Liver (tissue), 9 donors: ENCODE measurements around the gene JPH4. TPM values are rescaled to one million over a fixed set of nuclear protein-coding genes. Genes with fewer than 3 reads are reported as not detected.

Experiments
- DNase-seq: peaks from one replicate; pipeline ENCODE4 v3.0.0-alpha.2; 2017; ENCODE audit warnings: low spot score
- H3K27ac ChIP-seq, 2 donors: one replicate each; pipeline ENCODE4 v1.7.0; 2013; ENCODE audit warnings: inconsistent platforms in 2 of 2, low read length in 2 of 2, control low read depth in 1 of 2, low read depth in 1 of 2, mild to moderate bottlenecking in 1 of 2
- H3K27me3 ChIP-seq, 4 donors: one replicate each; pipeline versions ENCODE4 v1.6.1 to v1.7.0; 2013; ENCODE audit warnings: low read length in 3 of 4, inconsistent platforms in 1 of 4, mild to moderate bottlenecking in 1 of 4, moderate library complexity in 1 of 4; ENCODE audit not compliant: control insufficient read depth in 4 of 4, insufficient read depth in 4 of 4
- H3K36me3 ChIP-seq, 4 donors: one replicate each; pipeline versions ENCODE4 v1.6.1 to v1.7.0; 2013; ENCODE audit warnings: low read length in 3 of 4, mild to moderate bottlenecking in 3 of 4, low read depth in 1 of 4, moderate library complexity in 1 of 4; ENCODE audit not compliant: control insufficient read depth in 4 of 4, insufficient read depth in 3 of 4
- H3K4me1 ChIP-seq, 4 donors: one replicate each; pipeline versions ENCODE4 v1.6.1 to v1.7.0; 2013; ENCODE audit warnings: low read length in 3 of 4, mild to moderate bottlenecking in 3 of 4, moderate library complexity in 1 of 4; ENCODE audit not compliant: control insufficient read depth in 4 of 4, insufficient read depth in 4 of 4
- H3K4me3 ChIP-seq, 3 donors: one replicate each; pipeline versions ENCODE4 v1.6.1 to v1.7.0; 2013; ENCODE audit warnings: low read length in 3 of 3, control low read depth in 1 of 3, low read depth in 1 of 3, mild to moderate bottlenecking in 1 of 3
- H3K9ac ChIP-seq, 2 donors: one replicate each; pipeline ENCODE4 v1.7.0; 2013; ENCODE audit warnings: low read length in 2 of 2, mild to moderate bottlenecking in 2 of 2, moderate library complexity in 2 of 2, control low read depth in 1 of 2, low read depth in 1 of 2
- H3K9me3 ChIP-seq, 4 donors: one replicate each; pipeline versions ENCODE4 v1.6.1 to v1.7.0; 2013; ENCODE audit warnings: low read length in 3 of 4; ENCODE audit not compliant: control insufficient read depth in 4 of 4
- ATF3 ChIP-seq: IDR thresholded peaks from 2 replicates; pipeline ENCODE4 v1.6.1; 2016; ENCODE audit warnings: antibody characterized with exemption
- CTCF ChIP-seq: fragments of 150-350 bp; IDR thresholded peaks from 2 replicates; pipeline ENCODE4 v1.5.1; 2017; ENCODE audit warnings: improper control_type of control experiment, low read depth, low read length; ENCODE audit not compliant: missing input control
- EGR1 ChIP-seq, 2 donors: IDR thresholded peaks; 2 replicates each; pipeline ENCODE4 v1.6.1; 2016 to 2018; ENCODE audit warnings: antibody characterized with exemption in 2 of 2, low read depth in 2 of 2
- FOXA1 ChIP-seq: IDR thresholded peaks from 2 replicates; pipeline ENCODE4 v1.6.1; 2016; ENCODE audit warnings: antibody characterized with exemption
- FOXA2 ChIP-seq: IDR thresholded peaks from 2 replicates; pipeline ENCODE4 v1.6.1; 2016; ENCODE audit warnings: antibody characterized with exemption
- GABPA ChIP-seq, 2 donors: IDR thresholded peaks in 1 of 2; conservative IDR thresholded peaks in 1 of 2; 2 replicates each; pipeline ENCODE4 v1.6.1; 2016; ENCODE audit warnings: antibody characterized with exemption in 2 of 2, mild to moderate bottlenecking in 1 of 2, moderate library complexity in 1 of 2
- HNF4A ChIP-seq, 2 donors: conservative IDR thresholded peaks; 2 replicates each; pipeline ENCODE4 v1.6.1; 2016; ENCODE audit warnings: antibody characterized with exemption in 2 of 2, mild to moderate bottlenecking in 2 of 2
- HNF4G ChIP-seq: IDR thresholded peaks from 2 replicates; pipeline ENCODE4 v1.6.1; 2016; ENCODE audit warnings: antibody characterized with exemption
- JUND ChIP-seq, 2 donors: IDR thresholded peaks; 2 replicates each; pipeline ENCODE4 v1.6.1; 2016; ENCODE audit warnings: antibody characterized with exemption in 2 of 2
- MAX ChIP-seq: IDR thresholded peaks from 2 replicates; pipeline ENCODE4 v1.6.1; 2016; ENCODE audit warnings: antibody characterized with exemption
- NR2F2 ChIP-seq: IDR thresholded peaks from 2 replicates; pipeline ENCODE4 v1.6.1; 2016; ENCODE audit warnings: antibody characterized with exemption
- RAD21 ChIP-seq, 2 donors: IDR thresholded peaks; 2 replicates each; pipeline ENCODE4 v1.6.1; 2016; ENCODE audit warnings: antibody characterized with exemption in 2 of 2, mild to moderate bottlenecking in 2 of 2
- REST ChIP-seq: IDR thresholded peaks from 2 replicates; pipeline ENCODE4 v1.6.1; 2016; ENCODE audit warnings: antibody characterized with exemption, mild to moderate bottlenecking
- RXRA ChIP-seq, 2 donors: IDR thresholded peaks; 2 replicates each; pipeline ENCODE4 v1.6.1; 2017 to 2018; ENCODE audit warnings: antibody characterized with exemption in 2 of 2, mild to moderate bottlenecking in 1 of 2
- SP1 ChIP-seq: IDR thresholded peaks from 2 replicates; pipeline ENCODE4 v1.6.1; 2018; ENCODE audit warnings: antibody characterized with exemption, mild to moderate bottlenecking
- TAF1 ChIP-seq: conservative IDR thresholded peaks from 2 replicates; pipeline ENCODE4 v1.6.1; 2016; ENCODE audit warnings: antibody characterized with exemption, mild to moderate bottlenecking
- YY1 ChIP-seq: IDR thresholded peaks from 2 replicates; pipeline ENCODE4 v1.6.1; 2016; ENCODE audit warnings: antibody characterized with exemption, mild to moderate bottlenecking
- ZBTB33 ChIP-seq: IDR thresholded peaks from 2 replicates; pipeline ENCODE4 v1.6.1; 2016; ENCODE audit warnings: antibody characterized with exemption
- WGBS: extraction: QIAGEN DNeasy Blood & Tissue Kit; methylation state at CpG from one replicate; pipeline ENCODE4 v1.1.7; 2013; 5-methylcytosine and 5-hydroxymethylcytosine counted together
- polyA plus RNA-seq, 2 donors: library from polyadenylated mRNA; stranded (reverse) in 1 of 2; unstranded in 1 of 2; fragments of 200-250 nt in 1 of 2; fragments of >200 nt in 1 of 2; fragmentation: Nextera tagmentation in 1 of 2; extraction: Ambion mirVana in 1 of 2; gene quantifications; one replicate each; pipeline versions ENCODE4 v1.2.1 to v1.2.3, GENCODE V29; 2013 to 2015
- total RNA-seq, 2 donors: library from RNA; depleted of rRNA; stranded (reverse); fragments of >200 nt; gene quantifications; one replicate each; pipeline ENCODE4 v1.2.3, GENCODE V29; 2014
- donor health status: healthy.
- donor health status: healthy.
- donor health status: healthy.
- donor health status: healthy.
- donor health status: healthy.

Gene JPH4
- total and polyA plus RNA-seq, 4 donors, result 0.07 to 0.24 (median 0.16) TPM

GRCh38 chr14:23571701-23572523 is 6.7 kb downstream of the JPH4 start:
- Histone ChIP-seq H3K36me3 (no peaks in the 10 kb centered on the region), H3K9me3 (no peaks in the 10 kb centered on the region), H3K27me3 (peaks cover 0 to 6% (median under 1%) of the 10 kb centered on the region in 4 donors), H3K4me3 (no peak overlapping the region), H3K27ac (no peak overlapping the region), H3K4me1 (peaks cover 0 to 20% (median 13%) of the 10 kb centered on the region in 4 donors), H3K9ac (no peak overlapping the region)
- no peak for DNase-seq
- TF ChIP-seq GABPA (IDR thresholded peaks at IDR 0.05 in 1 of 2, conservative IDR thresholded peaks at IDR 0.05 in 1 of 2), result no peak
- no peak for TF ChIP-seq REST
- TF ChIP-seq NR2F2, result no peak
- TF ChIP-seq FOXA1, result no peak
- TF ChIP-seq JUND (IDR thresholded peaks at IDR 0.05), result no peak
- no peak for TF ChIP-seq FOXA2
- TF ChIP-seq TAF1, result no peak
- TF ChIP-seq YY1, result no peak
- no peak for TF ChIP-seq EGR1 (IDR thresholded peaks at IDR 0.05; ENCODE audit: low read depth in 2 of 2)
- TF ChIP-seq SP1, result no peak
- TF ChIP-seq ZBTB33, result no peak
- TF ChIP-seq ATF3, result no peak
- no peak for TF ChIP-seq RXRA (IDR thresholded peaks at IDR 0.05)
- TF ChIP-seq HNF4A (conservative IDR thresholded peaks at IDR 0.05), result no peak
- no peak for TF ChIP-seq CTCF
- TF ChIP-seq HNF4G, result no peak
- no peak for TF ChIP-seq MAX
- TF ChIP-seq RAD21 (IDR thresholded peaks at IDR 0.05), result no peak
- WGBS, result 65% methylated on average over 14 of the region's 14 CpGs
